HepG2 (cell line): ENCODE data around the gene ULK4. TPM values are rescaled to one million over a fixed set of nuclear protein-coding genes. Genes with fewer than 3 reads are reported as not detected.
A peak's percentile ranks its signal among the peaks of the same experiment; 100 is the strongest.

Source experiments
- ATAC-seq: fragments of 200-7000 bp; cut with Tn5 transposase; 3 replicates; pipeline ENCODE4 v1.9.1; 2020; ENCODE audit warnings: mild to moderate bottlenecking, moderate library complexity
- BruUV-seq: library from RNA; stranded (reverse); fragments of 400-500 nt; replicated peaks from 2 replicates; lab custom pipeline; 2021; lab: Mats Ljungman, UMichigan
- CTCF ChIA-PET: fragments of 300-600 bp; formaldehyde crosslinking; extraction: SDS; loops from one replicate; lab custom pipeline; 2021; ENCODE audit warnings: low total read pairs, inconsistent platforms, low intra/inter-chr PET ratio; lab: Yijun Ruan, JAX
- POLR2A ChIA-PET: fragments of 350-600 bp; sonication (Branson Sonifier 250); formaldehyde crosslinking; loops from one replicate; lab custom pipeline; 2020; ENCODE audit warnings: antibody characterized with exemption, inconsistent platforms; lab: Yijun Ruan, JAX
- DNase-seq: peaks from one replicate; pipeline ENCODE4 v3.0.0-alpha.2; 2015; ENCODE audit warnings: low spot score
- FAIRE-seq: peaks from 3 replicates; lab custom pipeline; 2011; peaks lifted over from hg19 to GRCh38; lab: Jason Lieb, UNC
- H2AFZ ChIP-seq: one replicate; pipeline ENCODE4 v1.6.1; 2011; ENCODE audit warnings: low read length, inconsistent platforms
- H3K27ac ChIP-seq: fragments of 300-600 bp; 3 replicates; pipeline ENCODE4 v1.8.0; 2011; ENCODE audit warnings: mixed run types, mild to moderate bottlenecking, mixed read lengths, low read length, inconsistent platforms; ENCODE audit not compliant: insufficient read depth; ENCODE audit errors: extremely low read length
- H3K27me3 ChIP-seq, 2 experiments: fragments of 200-600 bp in 1 of 2; 2 replicates in 1 of 2; 3 replicates in 1 of 2; pipeline versions ENCODE4 v1.6.0 to v1.8.0; 2011; ENCODE audit warnings: low read length in 2 of 2, mild to moderate bottlenecking in 2 of 2, moderate library complexity in 2 of 2, inconsistent platforms in 1 of 2; ENCODE audit not compliant: insufficient read depth in 2 of 2, control insufficient read depth in 1 of 2
- H3K36me3 ChIP-seq, 2 experiments: fragments of 200-600 bp in 1 of 2; replicated peaks in 1 of 2; 2 replicates in 1 of 2; 3 replicates in 1 of 2; pipeline versions ENCODE4 v1.5.1 to v1.8.0; 2011; ENCODE audit warnings: low read length in 2 of 2, inconsistent platforms in 1 of 2; ENCODE audit not compliant: insufficient read depth in 2 of 2, control insufficient read depth in 1 of 2
- H3K4me1 ChIP-seq: 2 replicates; pipeline ENCODE4 v1.5.1; 2012; ENCODE audit warnings: low read length, inconsistent platforms; ENCODE audit not compliant: insufficient read depth
- H3K4me2 ChIP-seq: 2 replicates; pipeline ENCODE4 v1.6.0; 2011; ENCODE audit warnings: low read depth, low read length, inconsistent platforms
- H3K4me3 ChIP-seq, 3 experiments: fragments of 200-600 bp in 1 of 3; sonication (generic), shearing (Covaris generic) in 1 of 3; replicated peaks in 1 of 3; 2 replicates each; pipeline ENCODE4 v1.5.1; 2011 to 2016; ENCODE audit warnings: low read length in 3 of 3, inconsistent platforms in 2 of 3, low read depth in 2 of 3, mild to moderate bottlenecking in 2 of 3, control low read depth in 1 of 3, mixed read lengths in 1 of 3; ENCODE audit not compliant: insufficient read depth in 1 of 3
- H3K79me2 ChIP-seq: one replicate; pipeline ENCODE4 v1.6.1; 2011; ENCODE audit warnings: low read length, inconsistent platforms; ENCODE audit not compliant: insufficient read depth
- H3K9ac ChIP-seq: 2 replicates; pipeline ENCODE4 v1.6.0; 2011; ENCODE audit warnings: mild to moderate bottlenecking, low read depth, low read length, inconsistent platforms; ENCODE audit not compliant: insufficient read depth
- H3K9me3 ChIP-seq: 2 replicates; pipeline ENCODE4 v1.5.1; 2012; ENCODE audit warnings: mild to moderate bottlenecking, low read length
- H4K20me1 ChIP-seq: 2 replicates; pipeline ENCODE4 v1.6.0; 2011; ENCODE audit warnings: inconsistent platforms, mild to moderate bottlenecking, low read length, moderate library complexity; ENCODE audit not compliant: insufficient read depth
- ATAD3A ChIP-seq: sonication (generic); formaldehyde crosslinking; IDR thresholded peaks from 2 replicates; pipeline ENCODE4 v1.4.0; 2020; ENCODE audit warnings: missing genetic modification reagents
- DDIT3 ChIP-seq: sonication (generic); formaldehyde crosslinking; IDR thresholded peaks from 2 replicates; pipeline ENCODE4 v1.4.0; 2020; ENCODE audit warnings: mild to moderate bottlenecking, missing genetic modification reagents
- LCORL ChIP-seq, 2 experiments: fragments of 450-650 bp in 1 of 2; sonication (generic) in 1 of 2; formaldehyde crosslinking in 1 of 2; IDR thresholded peaks; 2 replicates each; pipeline versions ENCODE4 v1.5.0 to v1.6.1; 2017 to 2020; ENCODE audit warnings: antibody characterized with exemption in 1 of 2, missing genetic modification reagents in 1 of 2
- PHF21A ChIP-seq: sonication (generic); formaldehyde crosslinking; IDR thresholded peaks from 2 replicates; pipeline ENCODE4 v1.5.0; 2020; ENCODE audit warnings: mild to moderate bottlenecking, missing genetic modification reagents
- SATB2 ChIP-seq: sonication (generic); formaldehyde crosslinking; IDR thresholded peaks from 2 replicates; pipeline ENCODE4 v1.5.0; 2020; ENCODE audit warnings: missing genetic modification reagents
- ZNF121 ChIP-seq: sonication (generic); formaldehyde crosslinking; IDR thresholded peaks from 2 replicates; pipeline ENCODE4 v1.5.0; 2020; ENCODE audit warnings: mild to moderate bottlenecking, missing genetic modification reagents
- ZNF558 ChIP-seq: sonication (generic); formaldehyde crosslinking; IDR thresholded peaks from 2 replicates; pipeline ENCODE4 v1.9.0; 2022; ENCODE audit warnings: mild to moderate bottlenecking, missing genetic modification reagents, borderline replicate concordance
- ZNF776 ChIP-seq: sonication (generic); formaldehyde crosslinking; IDR thresholded peaks from 2 replicates; pipeline ENCODE4 v1.4.0; 2020; ENCODE audit warnings: mild to moderate bottlenecking, missing genetic modification reagents
- WGBS: methylation state at CpG from one replicate; pipeline ENCODE4 v1.1.6; 2017; ENCODE audit warnings: low lambda C conversion rate; 5-methylcytosine and 5-hydroxymethylcytosine counted together
- in situ Hi-C: cut with HindIII; loops from 2 replicates; pipeline ENCODE4 v1.10.0; 2017; ENCODE audit warnings: low pct_unique_long_range_greater_than_20kb; ENCODE audit not compliant: extremely low pct_ligation_motif_present
- intact Hi-C: fragments of 100-400 bp; cut with micrococcal nuclease; formaldehyde crosslinking; loops from one replicate; pipeline ENCODE4 v1.10.0; 2022; ENCODE audit not compliant: unreplicated experiment
- polyA plus RNA-seq, 8 experiments: library from polyadenylated mRNA; depleted of rRNA in 3 of 8; stranded (reverse) in 7 of 8; unstranded in 1 of 8; fragments of >200 nt; fragmentation: Illumina TruSeq in 4 of 8; extraction: Trizol in 4 of 8; gene quantifications; 2 replicates each; pipeline versions ENCODE4 v1.2.1 to v1.2.3, GENCODE V29; 2011 to 2016; ENCODE audit warnings: low read depth in 4 of 8, missing spikeins in 1 of 8, mixed read lengths in 1 of 8; ENCODE audit not compliant: insufficient read depth in 1 of 8
- total RNA-seq, 5 experiments: library from RNA; depleted of rRNA; stranded (reverse); fragments of >200 nt; fragmentation: Illumina TruSeq; extraction: Trizol; gene quantifications; 2 replicates each; pipeline ENCODE4 v1.2.3, GENCODE V29; 2016; ENCODE audit warnings: low read depth in 1 of 5
- TF ChIP-seq, protein P1 (sequence below): sonication (generic); formaldehyde crosslinking; IDR thresholded peaks from 2 replicates; pipeline ENCODE4 v1.5.0; 2020; ENCODE audit warnings: mild to moderate bottlenecking, missing genetic modification reagents, borderline replicate concordance
- TF ChIP-seq, protein P2 (sequence below): IDR thresholded peaks from 2 replicates; pipeline ENCODE4 v1.6.1; 2016; ENCODE audit warnings: low read depth, borderline replicate concordance

Gene ULK4
- total and polyA plus RNA-seq, 2 of the 13 experiments (the other 11 are each of a cell fraction or from before 2014, with no cell fraction given), result 6.7 to 11.8 TPM

- Histone ChIP-seq H3K27me3 (no peaks in the 10 kb centered on the region), H3K4me2 (no peak overlapping the region), H2AFZ (no peak overlapping the region), H3K79me2 (no peaks in the 10 kb centered on the region), H3K4me3 (no peak overlapping the region), H3K9ac (no peak overlapping the region), H3K4me1 (no peaks in the 10 kb centered on the region), H4K20me1 (no peaks in the 10 kb centered on the region), H3K9me3 (no peaks in the 10 kb centered on the region), H3K27ac (no peak overlapping the region), H3K36me3 (no peaks in the 10 kb centered on the region)
- FAIRE-seq, result no peak
- ChIA-PET POLR2A (no interaction called here), CTCF (no interaction called here)
- TF ChIP-seq ZNF121 (peak; percentile 40; the same call in 1 of the 2 replicates), ZNF558 (CRISPR knock-in tag) (no peak), SATB2 (CRISPR knock-in tag) (no peak)
- in situ Hi-C loops, result no loop called here
- intact Hi-C loops, result no loop called here
- DNase-seq, result no peak
- no peak for ATAC-seq
- BruUV-seq, result no TSS peak
Observed at GRCh38 chr3:41940393-41940792, 21.5 kb downstream of the ULK4 start.

- intact Hi-C loops, result no loop called here
Observed at GRCh38 chr3:41936384-41936783, 25.5 kb downstream of the ULK4 start.

More at GRCh38 chr3:41936384-41936783, 25.5 kb downstream of the ULK4 start:
- H2AFZ ChIP-seq, result no peak overlapping the region
- H3K36me3 ChIP-seq, result no peaks in the 10 kb centered on the region
- no peak for FAIRE-seq
- no peaks in the 10 kb centered on the region for H3K79me2 ChIP-seq
- CTCF ChIA-PET, result no interaction called here
- no peak for ATAC-seq
- H3K4me1 ChIP-seq, result no peaks in the 10 kb centered on the region
- no peak overlapping the region for H3K27ac ChIP-seq
- 100% methylated on average over 1 of the region's 1 CpG for WGBS
- no peak overlapping the region for H3K4me3 ChIP-seq
- in situ Hi-C loops, result no loop called here
- H3K9ac ChIP-seq, result no peak overlapping the region
- DNase-seq, result no peak
- no peaks in the 10 kb centered on the region; the same call in 1 of the 2 replicates for H4K20me1 ChIP-seq
- POLR2A ChIA-PET, result no interaction called here
- no peaks in the 10 kb centered on the region for H3K27me3 ChIP-seq
- no peak overlapping the region for H3K4me2 ChIP-seq
- H3K9me3 ChIP-seq, result no peaks in the 10 kb centered on the region
- no TSS peak for BruUV-seq
- TF ChIP-seq LCORL (IDR thresholded peaks at IDR 0.05) (no peak), LCORL (CRISPR knock-in tag; IDR thresholded peaks at IDR 0.05) (no peak), ZNF776 (CRISPR knock-in tag) (no peak), ATAD3A (CRISPR knock-in tag) (no peak), PHF21A (CRISPR knock-in tag) (no peak), DDIT3 (CRISPR knock-in tag) (no peak)
- TF ChIP-seq, protein P1, sequence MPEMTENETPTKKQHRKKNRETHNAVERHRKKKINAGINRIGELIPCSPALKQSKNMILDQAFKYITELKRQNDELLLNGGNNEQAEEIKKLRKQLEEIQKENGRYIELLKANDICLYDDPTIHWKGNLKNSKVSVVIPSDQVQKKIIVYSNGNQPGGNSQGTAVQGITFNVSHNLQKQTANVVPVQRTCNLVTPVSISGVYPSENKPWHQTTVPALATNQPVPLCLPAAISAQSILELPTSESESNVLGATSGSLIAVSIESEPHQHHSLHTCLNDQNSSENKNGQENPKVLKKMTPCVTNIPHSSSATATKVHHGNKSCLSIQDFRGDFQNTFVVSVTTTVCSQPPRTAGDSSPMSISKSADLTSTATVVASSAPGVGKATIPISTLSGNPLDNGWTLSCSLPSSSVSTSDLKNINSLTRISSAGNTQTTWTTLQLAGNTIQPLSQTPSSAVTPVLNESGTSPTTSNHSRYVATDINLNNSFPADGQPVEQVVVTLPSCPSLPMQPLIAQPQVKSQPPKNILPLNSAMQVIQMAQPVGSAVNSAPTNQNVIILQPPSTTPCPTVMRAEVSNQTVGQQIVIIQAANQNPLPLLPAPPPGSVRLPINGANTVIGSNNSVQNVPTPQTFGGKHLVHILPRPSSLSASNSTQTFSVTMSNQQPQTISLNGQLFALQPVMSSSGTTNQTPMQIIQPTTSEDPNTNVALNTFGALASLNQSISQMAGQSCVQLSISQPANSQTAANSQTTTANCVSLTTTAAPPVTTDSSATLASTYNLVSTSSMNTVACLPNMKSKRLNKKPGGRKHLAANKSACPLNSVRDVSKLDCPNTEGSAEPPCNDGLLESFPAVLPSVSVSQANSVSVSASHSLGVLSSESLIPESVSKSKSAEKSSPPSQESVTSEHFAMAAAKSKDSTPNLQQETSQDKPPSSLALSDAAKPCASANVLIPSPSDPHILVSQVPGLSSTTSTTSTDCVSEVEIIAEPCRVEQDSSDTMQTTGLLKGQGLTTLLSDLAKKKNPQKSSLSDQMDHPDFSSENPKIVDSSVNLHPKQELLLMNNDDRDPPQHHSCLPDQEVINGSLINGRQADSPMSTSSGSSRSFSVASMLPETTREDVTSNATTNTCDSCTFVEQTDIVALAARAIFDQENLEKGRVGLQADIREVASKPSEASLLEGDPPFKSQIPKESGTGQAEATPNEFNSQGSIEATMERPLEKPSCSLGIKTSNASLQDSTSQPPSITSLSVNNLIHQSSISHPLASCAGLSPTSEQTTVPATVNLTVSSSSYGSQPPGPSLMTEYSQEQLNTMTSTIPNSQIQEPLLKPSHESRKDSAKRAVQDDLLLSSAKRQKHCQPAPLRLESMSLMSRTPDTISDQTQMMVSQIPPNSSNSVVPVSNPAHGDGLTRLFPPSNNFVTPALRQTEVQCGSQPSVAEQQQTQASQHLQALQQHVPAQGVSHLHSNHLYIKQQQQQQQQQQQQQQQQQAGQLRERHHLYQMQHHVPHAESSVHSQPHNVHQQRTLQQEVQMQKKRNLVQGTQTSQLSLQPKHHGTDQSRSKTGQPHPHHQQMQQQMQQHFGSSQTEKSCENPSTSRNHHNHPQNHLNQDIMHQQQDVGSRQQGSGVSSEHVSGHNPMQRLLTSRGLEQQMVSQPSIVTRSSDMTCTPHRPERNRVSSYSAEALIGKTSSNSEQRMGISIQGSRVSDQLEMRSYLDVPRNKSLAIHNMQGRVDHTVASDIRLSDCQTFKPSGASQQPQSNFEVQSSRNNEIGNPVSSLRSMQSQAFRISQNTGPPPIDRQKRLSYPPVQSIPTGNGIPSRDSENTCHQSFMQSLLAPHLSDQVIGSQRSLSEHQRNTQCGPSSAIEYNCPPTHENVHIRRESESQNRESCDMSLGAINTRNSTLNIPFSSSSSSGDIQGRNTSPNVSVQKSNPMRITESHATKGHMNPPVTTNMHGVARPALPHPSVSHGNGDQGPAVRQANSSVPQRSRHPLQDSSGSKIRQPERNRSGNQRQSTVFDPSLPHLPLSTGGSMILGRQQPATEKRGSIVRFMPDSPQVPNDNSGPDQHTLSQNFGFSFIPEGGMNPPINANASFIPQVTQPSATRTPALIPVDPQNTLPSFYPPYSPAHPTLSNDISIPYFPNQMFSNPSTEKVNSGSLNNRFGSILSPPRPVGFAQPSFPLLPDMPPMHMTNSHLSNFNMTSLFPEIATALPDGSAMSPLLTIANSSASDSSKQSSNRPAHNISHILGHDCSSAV (CRISPR knock-in tag), result no peak
- TF ChIP-seq, protein P2, sequence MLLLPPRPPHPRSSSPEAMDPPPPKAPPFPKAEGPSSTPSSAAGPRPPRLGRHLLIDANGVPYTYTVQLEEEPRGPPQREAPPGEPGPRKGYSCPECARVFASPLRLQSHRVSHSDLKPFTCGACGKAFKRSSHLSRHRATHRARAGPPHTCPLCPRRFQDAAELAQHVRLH (CRISPR knock-in tag), result no peak
